ENCODE data around the gene RNF144A.

Gene RNF144A

DNA sequence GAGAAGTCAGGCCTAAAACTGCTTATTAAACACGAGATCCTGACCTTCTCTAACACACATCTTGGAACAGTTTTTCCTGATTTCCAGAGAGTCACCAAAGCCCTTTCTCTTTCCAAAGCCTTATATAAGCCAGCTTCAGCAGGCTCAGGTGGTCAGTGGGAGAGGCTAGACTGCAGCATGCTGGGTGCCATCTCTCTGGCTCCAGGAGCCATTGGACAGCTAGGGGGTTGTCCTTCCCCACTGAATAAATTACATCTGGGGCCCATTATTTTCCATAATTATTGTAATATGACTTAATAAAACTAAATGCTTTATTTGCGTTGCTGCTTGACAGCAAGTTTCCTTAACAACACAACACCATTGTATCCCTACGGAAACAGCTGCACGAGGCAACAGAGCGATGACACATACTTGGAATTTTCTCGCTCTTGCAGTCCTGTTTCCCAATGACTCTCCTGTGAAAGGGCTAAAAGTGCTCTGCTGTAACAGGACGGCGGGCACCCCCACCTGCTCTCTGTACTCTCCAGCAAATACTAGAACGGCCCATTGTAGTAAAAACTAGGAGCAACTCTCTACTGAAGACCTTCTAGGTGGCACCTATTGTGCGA is 160.6 kb downstream of the RNF144A start:
- no peak overlapping the region for H3K9ac ChIP-seq (ENCODE audit: low read length)
- H3K4me2 ChIP-seq (ENCODE audit: low read length): no peak overlapping the region
- no peak overlapping the region for H4K8ac ChIP-seq (ENCODE audit: low read depth, low read length)
- no peak overlapping the region for H2AFZ ChIP-seq (ENCODE audit: insufficient read depth, low read length, poor library complexity)
- H3K79me2 ChIP-seq (ENCODE audit: control insufficient read depth, insufficient read depth, low read length, poor library complexity): no peaks in the 10 kb centered on the region
- no peak overlapping the region for H2BK12ac ChIP-seq (ENCODE audit: low read length)
- H2BK120ac ChIP-seq (ENCODE audit: insufficient read depth, low read length, poor library complexity): no peak overlapping the region
- no peaks in the 10 kb centered on the region for H3K79me1 ChIP-seq (ENCODE audit: low read length)
- H3K18ac ChIP-seq (ENCODE audit: low read length): no peak overlapping the region
- no peak overlapping the region for H3K23ac ChIP-seq (ENCODE audit: low read length)
- H3K9me3 ChIP-seq (ENCODE audit: insufficient read depth, low read depth, low read length): no peaks in the 10 kb centered on the region
- H3K27ac ChIP-seq (ENCODE audit: low read depth, low read length): no peak overlapping the region
- H3K4me1 ChIP-seq (ENCODE audit: control insufficient read depth in 1 of 2, insufficient read depth in 2 of 2, low read length in 2 of 2): no peaks in the 10 kb centered on the region
- H2BK5ac ChIP-seq (ENCODE audit: low read depth, low read length, poor library complexity): no peak overlapping the region
- no peaks in the 10 kb centered on the region for H3K27me3 ChIP-seq (ENCODE audit: insufficient read depth, low read length)
- no peak overlapping the region for H3K4ac ChIP-seq (ENCODE audit: low read depth, low read length)
- no CpG with 5 or more reads among the region's 10 CpGs for WGBS (ENCODE audit: extremely low coverage, insufficient coverage, insufficient read length)
- H3K4me3 ChIP-seq (ENCODE audit: low read depth, low read length): no peak overlapping the region
- no peak overlapping the region for H2AK5ac ChIP-seq (ENCODE audit: low read length)
- no peaks in the 10 kb centered on the region for H3K36me3 ChIP-seq (ENCODE audit: control insufficient read depth in 1 of 2, insufficient read depth in 2 of 2, low read length in 2 of 2)
- H4K91ac ChIP-seq (ENCODE audit: low read depth, low read length): no peak overlapping the region
- DNase-seq: peak; percentile 33 to 70
- H3K14ac ChIP-seq (ENCODE audit: low read length): no peak overlapping the region
- no peak overlapping the region for H4K12ac ChIP-seq (ENCODE audit: low read depth, low read length)

DNA sequence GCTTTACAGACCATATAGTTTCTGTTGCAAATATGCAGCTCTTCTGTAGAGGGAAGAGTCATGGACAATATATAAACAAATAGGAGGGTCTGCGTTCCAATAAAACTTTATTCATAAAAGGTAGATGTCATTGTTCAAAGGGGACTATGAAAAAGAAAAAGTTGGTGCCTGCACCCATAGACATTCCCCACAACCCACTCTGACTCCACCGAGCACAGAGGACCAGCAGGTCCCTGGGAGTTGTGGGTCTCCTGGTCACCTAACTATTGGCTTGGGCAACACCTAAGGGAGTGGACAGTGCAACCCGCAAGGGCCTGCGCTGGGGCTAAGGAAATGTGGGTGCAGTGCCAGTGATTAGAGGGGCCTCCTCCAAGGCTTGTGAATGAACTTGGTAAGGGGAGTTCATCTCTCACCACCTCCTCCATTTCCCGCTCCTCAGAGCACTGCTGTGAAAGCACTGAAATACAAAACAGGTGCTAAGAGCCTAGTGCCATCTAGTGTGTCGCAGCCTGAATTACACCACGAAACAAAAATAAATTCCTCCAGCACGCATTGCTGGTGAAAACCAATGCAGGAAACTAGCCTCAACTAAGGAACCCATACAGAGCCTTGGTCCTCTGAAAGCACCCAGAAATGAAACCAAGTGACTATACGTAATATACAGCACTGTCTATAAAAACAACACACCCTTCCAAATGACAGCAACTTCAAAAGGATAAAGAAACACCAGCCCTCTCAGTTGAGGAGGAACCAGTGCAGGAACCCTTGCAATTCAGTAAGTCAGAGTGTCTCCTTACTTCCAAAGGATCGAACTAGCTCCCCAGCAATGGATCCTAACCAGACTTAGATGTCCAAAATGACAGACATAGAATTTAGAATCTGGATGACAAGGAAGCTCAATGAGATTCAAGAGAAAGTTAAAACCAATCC is 166.6 kb downstream of the RNF144A start:
- Histone ChIP-seq H3K4me1 (ENCODE audit: control insufficient read depth in 1 of 2, insufficient read depth in 2 of 2, low read length in 2 of 2) (no peaks in the 10 kb centered on the region), H3K36me3 (ENCODE audit: control insufficient read depth in 1 of 2, insufficient read depth in 2 of 2, low read length in 2 of 2) (no peaks in the 10 kb centered on the region), H3K79me1 (ENCODE audit: low read length) (no peaks in the 10 kb centered on the region), H3K4me3 (ENCODE audit: low read depth, low read length) (no peak overlapping the region), H2AK5ac (ENCODE audit: low read length) (no peak overlapping the region), H3K14ac (ENCODE audit: low read length) (no peak overlapping the region), H3K9ac (ENCODE audit: low read length) (no peak overlapping the region), H4K12ac (ENCODE audit: low read depth, low read length) (no peak overlapping the region), H4K8ac (ENCODE audit: low read depth, low read length) (no peak overlapping the region), H2BK12ac (ENCODE audit: low read length) (no peak overlapping the region), H3K4ac (ENCODE audit: low read depth, low read length) (no peak overlapping the region), H2AFZ (ENCODE audit: insufficient read depth, low read length, poor library complexity) (no peak overlapping the region), H3K18ac (ENCODE audit: low read length) (no peak overlapping the region), H3K9me3 (ENCODE audit: insufficient read depth, low read depth, low read length) (no peaks in the 10 kb centered on the region), H3K27me3 (ENCODE audit: insufficient read depth, low read length) (no peaks in the 10 kb centered on the region), H3K79me2 (ENCODE audit: control insufficient read depth, insufficient read depth, low read length, poor library complexity) (no peaks in the 10 kb centered on the region), H2BK120ac (ENCODE audit: insufficient read depth, low read length, poor library complexity) (no peak overlapping the region), H3K23ac (ENCODE audit: low read length) (no peak overlapping the region), H4K91ac (ENCODE audit: low read depth, low read length) (no peak overlapping the region), H3K27ac (ENCODE audit: low read depth, low read length) (no peak overlapping the region), H3K4me2 (ENCODE audit: low read length) (no peak overlapping the region), H2BK5ac (ENCODE audit: low read depth, low read length, poor library complexity) (no peak overlapping the region)
- peak; percentile 30 to 74 for DNase-seq
- no CpG with 5 or more reads among the region's 10 CpGs for WGBS (ENCODE audit: extremely low coverage, insufficient coverage, insufficient read length)

DNA sequence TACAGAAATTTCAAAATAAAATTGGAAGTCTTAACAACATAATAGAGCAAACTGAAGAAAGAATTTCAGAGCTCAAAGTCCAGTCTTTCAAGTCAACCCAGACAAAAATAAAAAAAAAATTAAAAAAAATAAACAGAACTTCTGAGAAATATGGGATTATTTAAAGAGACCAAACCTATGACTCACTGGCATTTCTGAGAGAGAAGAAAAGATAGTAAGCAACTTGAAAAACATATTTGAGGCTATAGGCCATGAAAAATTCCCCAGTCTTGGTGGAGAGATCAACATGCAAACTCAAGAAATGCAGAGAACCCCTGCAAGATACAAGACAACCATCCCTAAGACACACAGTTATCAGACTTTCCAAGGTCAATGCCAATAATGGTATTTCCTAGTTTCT is 167.4 kb downstream of the RNF144A start:
- no peak overlapping the region for H2BK5ac ChIP-seq (ENCODE audit: low read depth, low read length, poor library complexity)
- no peaks in the 10 kb centered on the region for H3K79me1 ChIP-seq (ENCODE audit: low read length)
- no peak overlapping the region for H3K9ac ChIP-seq (ENCODE audit: low read length)
- H3K18ac ChIP-seq (ENCODE audit: low read length): no peak overlapping the region
- H3K23ac ChIP-seq (ENCODE audit: low read length): no peak overlapping the region
- no peaks in the 10 kb centered on the region for H3K4me1 ChIP-seq (ENCODE audit: control insufficient read depth in 1 of 2, insufficient read depth in 2 of 2, low read length in 2 of 2)
- no peaks in the 10 kb centered on the region for H3K27me3 ChIP-seq (ENCODE audit: insufficient read depth, low read length)
- H3K27ac ChIP-seq (ENCODE audit: low read depth, low read length): no peak overlapping the region
- no peaks in the 10 kb centered on the region for H3K36me3 ChIP-seq (ENCODE audit: control insufficient read depth in 1 of 2, insufficient read depth in 2 of 2, low read length in 2 of 2)
- H4K8ac ChIP-seq (ENCODE audit: low read depth, low read length): no peak overlapping the region
- no peak overlapping the region for H2AK5ac ChIP-seq (ENCODE audit: low read length)
- H2AFZ ChIP-seq (ENCODE audit: insufficient read depth, low read length, poor library complexity): no peak overlapping the region
- H3K9me3 ChIP-seq (ENCODE audit: insufficient read depth, low read depth, low read length): no peaks in the 10 kb centered on the region
- H4K91ac ChIP-seq (ENCODE audit: low read depth, low read length): no peak overlapping the region
- no peak for DNase-seq
- H2BK12ac ChIP-seq (ENCODE audit: low read length): no peak overlapping the region
- H3K4me2 ChIP-seq (ENCODE audit: low read length): no peak overlapping the region
- H3K79me2 ChIP-seq (ENCODE audit: control insufficient read depth, insufficient read depth, low read length, poor library complexity): no peaks in the 10 kb centered on the region
- H3K14ac ChIP-seq (ENCODE audit: low read length): no peak overlapping the region
- H4K12ac ChIP-seq (ENCODE audit: low read depth, low read length): no peak overlapping the region
- no peak overlapping the region for H3K4ac ChIP-seq (ENCODE audit: low read depth, low read length)
- no peak overlapping the region for H3K4me3 ChIP-seq (ENCODE audit: low read depth, low read length)
- no peak overlapping the region for H2BK120ac ChIP-seq (ENCODE audit: insufficient read depth, low read length, poor library complexity)

DNA sequence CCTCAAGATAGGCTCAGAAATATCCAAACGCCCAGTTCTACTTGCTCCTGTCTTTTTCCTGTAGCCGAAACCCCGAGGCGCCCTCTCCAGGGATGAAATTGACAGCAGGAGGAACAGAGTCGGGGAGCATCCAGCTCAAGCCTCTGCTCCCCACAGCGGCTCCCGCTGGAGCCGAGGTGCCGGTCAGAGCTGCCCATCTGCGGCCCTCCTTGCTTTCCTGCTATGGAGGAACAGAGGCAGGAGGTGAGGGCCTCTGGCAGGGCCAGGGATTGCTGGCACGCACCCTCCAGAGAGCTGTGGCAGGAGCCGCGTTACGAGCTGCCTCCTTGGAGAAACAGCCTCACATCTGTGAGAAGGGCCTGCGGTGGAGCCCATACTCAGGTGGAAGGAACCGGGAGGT is 172.1 kb downstream of the RNF144A start:
- no peak overlapping the region for H3K14ac ChIP-seq (ENCODE audit: low read length)
- H3K23ac ChIP-seq (ENCODE audit: low read length): no peak overlapping the region
- DNase-seq: no peak
- H3K4me1 ChIP-seq (ENCODE audit: control insufficient read depth in 1 of 2, insufficient read depth in 2 of 2, low read length in 2 of 2): no peaks in the 10 kb centered on the region
- no peak overlapping the region for H4K91ac ChIP-seq (ENCODE audit: low read depth, low read length)
- no peak overlapping the region for H3K4ac ChIP-seq (ENCODE audit: low read depth, low read length)
- no peak overlapping the region for H2BK120ac ChIP-seq (ENCODE audit: insufficient read depth, low read length, poor library complexity)
- H4K8ac ChIP-seq (ENCODE audit: low read depth, low read length): no peak overlapping the region
- no peak overlapping the region for H2AK5ac ChIP-seq (ENCODE audit: low read length)
- H3K27me3 ChIP-seq (ENCODE audit: insufficient read depth, low read length): no peaks in the 10 kb centered on the region
- no peaks in the 10 kb centered on the region for H3K79me2 ChIP-seq (ENCODE audit: control insufficient read depth, insufficient read depth, low read length, poor library complexity)
- no peak overlapping the region for H3K18ac ChIP-seq (ENCODE audit: low read length)
- no peak overlapping the region for H4K12ac ChIP-seq (ENCODE audit: low read depth, low read length)
- H3K27ac ChIP-seq (ENCODE audit: low read depth, low read length): no peak overlapping the region
- no CpG with 5 or more reads among the region's 16 CpGs for WGBS (ENCODE audit: extremely low coverage, insufficient coverage, insufficient read length)
- no peak overlapping the region for H2AFZ ChIP-seq (ENCODE audit: insufficient read depth, low read length, poor library complexity)
- no peak overlapping the region for H2BK5ac ChIP-seq (ENCODE audit: low read depth, low read length, poor library complexity)
- peaks cover 2% of the 10 kb centered on the region for H3K9me3 ChIP-seq (ENCODE audit: insufficient read depth, low read depth, low read length)
- H3K79me1 ChIP-seq (ENCODE audit: low read length): no peaks in the 10 kb centered on the region
- H3K4me3 ChIP-seq (ENCODE audit: low read depth, low read length): no peak overlapping the region
- H3K9ac ChIP-seq (ENCODE audit: low read length): no peak overlapping the region
- no peak overlapping the region for H3K4me2 ChIP-seq (ENCODE audit: low read length)
- no peaks in the 10 kb centered on the region for H3K36me3 ChIP-seq (ENCODE audit: control insufficient read depth in 1 of 2, insufficient read depth in 2 of 2, low read length in 2 of 2)
- no peak overlapping the region for H2BK12ac ChIP-seq (ENCODE audit: low read length)
